Lower leg skin (tissue), 4 donors: ENCODE measurements around the gene TTC7B. TPM values are rescaled to one million over a fixed set of nuclear protein-coding genes. Genes with fewer than 3 reads are reported as not detected.

ENCODE experiments used
- DNase-seq, 2 donors: peaks; one replicate each; pipeline ENCODE4 v3.0.0-alpha.2; 2019; ENCODE audit warnings: low spot score in 2 of 2
- H3K4me3 ChIP-seq: fragments of 200-600 bp; sonication (generic); 2 replicates; pipeline ENCODE4 v1.5.1; 2017; ENCODE audit warnings: mild to moderate bottlenecking, low read depth; ENCODE audit not compliant: poor library complexity, severe bottlenecking
- POLR2A ChIP-seq, 2 donors: fragments of 450-650 bp; IDR thresholded peaks; one replicate each; pipeline ENCODE4 v1.6.1; 2016 to 2017; ENCODE audit warnings: antibody characterized with exemption in 2 of 2, mild to moderate bottlenecking in 1 of 2, moderate library complexity in 1 of 2
- WGBS, 2 donors: methylation state at CpG; one replicate each; pipeline ENCODE4 v1.1.5; 2018; 5-methylcytosine and 5-hydroxymethylcytosine counted together
- intact Hi-C: fragments of 100-400 bp; cut with DNase I; formaldehyde crosslinking; loops from one replicate; pipeline ENCODE4 v1.15.0; 2023; ENCODE audit warnings: low total_unique reads
- total RNA-seq, 4 donors: library from RNA; depleted of rRNA; stranded (reverse); fragments of >200 nt; gene quantifications; one replicate each; pipeline ENCODE4 v1.1.0, GENCODE V29; 2016
- TF ChIP-seq, protein P1 (sequence below), 3 donors: fragments of 450-650 bp; IDR thresholded peaks; one replicate each; pipeline ENCODE4 v1.5.1; 2016; ENCODE audit warnings: antibody characterized with exemption in 3 of 3, mild to moderate bottlenecking in 3 of 3, moderate library complexity in 2 of 3

TTC7B gene
- total RNA-seq, 4 donors from 2014 or later, result 10.3 to 28.7 (median 20.2) TPM

DNA sequence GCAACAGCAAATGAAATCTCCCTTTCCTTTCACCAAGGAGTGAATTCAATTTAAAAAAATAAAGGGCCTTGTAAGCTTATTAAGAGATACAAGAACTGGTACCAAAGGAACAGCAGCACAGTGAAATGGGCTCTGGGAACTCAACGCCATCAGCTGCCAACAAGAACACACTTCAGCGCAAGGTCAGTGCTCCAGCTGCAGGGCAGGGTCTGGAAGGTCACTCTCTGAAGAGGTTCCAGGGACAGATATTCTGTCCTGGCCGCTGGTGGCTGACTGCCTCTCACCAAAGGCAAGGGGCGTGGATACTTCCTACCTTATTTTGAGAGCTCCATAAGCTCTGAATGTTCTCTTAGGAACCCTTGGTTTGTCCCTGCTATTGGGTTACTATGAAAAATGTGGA is 232.8 kb downstream of the TTC7B start:
- WGBS, 2 donors, result 95 to 97% methylated on average over 4 of the region's 4 CpGs
- intact Hi-C loops, result no loop called here
- no peak for TF ChIP-seq POLR2A (IDR thresholded peaks at IDR 0.05)
- TF ChIP-seq, protein P1, sequence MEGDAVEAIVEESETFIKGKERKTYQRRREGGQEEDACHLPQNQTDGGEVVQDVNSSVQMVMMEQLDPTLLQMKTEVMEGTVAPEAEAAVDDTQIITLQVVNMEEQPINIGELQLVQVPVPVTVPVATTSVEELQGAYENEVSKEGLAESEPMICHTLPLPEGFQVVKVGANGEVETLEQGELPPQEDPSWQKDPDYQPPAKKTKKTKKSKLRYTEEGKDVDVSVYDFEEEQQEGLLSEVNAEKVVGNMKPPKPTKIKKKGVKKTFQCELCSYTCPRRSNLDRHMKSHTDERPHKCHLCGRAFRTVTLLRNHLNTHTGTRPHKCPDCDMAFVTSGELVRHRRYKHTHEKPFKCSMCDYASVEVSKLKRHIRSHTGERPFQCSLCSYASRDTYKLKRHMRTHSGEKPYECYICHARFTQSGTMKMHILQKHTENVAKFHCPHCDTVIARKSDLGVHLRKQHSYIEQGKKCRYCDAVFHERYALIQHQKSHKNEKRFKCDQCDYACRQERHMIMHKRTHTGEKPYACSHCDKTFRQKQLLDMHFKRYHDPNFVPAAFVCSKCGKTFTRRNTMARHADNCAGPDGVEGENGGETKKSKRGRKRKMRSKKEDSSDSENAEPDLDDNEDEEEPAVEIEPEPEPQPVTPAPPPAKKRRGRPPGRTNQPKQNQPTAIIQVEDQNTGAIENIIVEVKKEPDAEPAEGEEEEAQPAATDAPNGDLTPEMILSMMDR (IDR thresholded peaks at IDR 0.05), result no peak
- H3K4me3 ChIP-seq, result no peak overlapping the region
- DNase-seq, result no peak

DNA sequence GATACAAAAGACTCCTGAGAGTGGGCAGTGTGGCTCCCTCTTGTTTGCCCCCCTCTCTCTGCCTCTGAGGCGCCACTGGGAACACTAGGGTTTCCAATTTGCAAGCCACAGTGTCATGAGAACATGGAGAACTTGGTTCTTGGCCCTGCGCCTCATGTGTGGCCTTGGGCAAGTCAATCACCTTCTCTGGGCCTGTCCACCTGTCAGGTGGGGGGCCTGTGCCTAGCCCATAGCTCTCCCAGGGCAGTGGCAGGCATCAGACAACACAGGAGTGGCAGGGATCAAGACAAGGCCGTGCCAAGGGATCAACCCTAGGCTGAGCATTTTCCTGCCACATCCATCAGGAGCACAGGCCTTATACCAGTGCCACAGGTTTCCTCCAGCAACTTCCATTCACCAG is 234.1 kb downstream of the TTC7B start:
- TF ChIP-seq, protein P1 (IDR thresholded peaks at IDR 0.05), result no peak
- no peak for TF ChIP-seq POLR2A (IDR thresholded peaks at IDR 0.05)
- H3K4me3 ChIP-seq, result no peak overlapping the region
- DNase-seq, result no peak
- 94 to 98% methylated on average over 3 of the region's 3 CpGs for WGBS, 2 donors
- intact Hi-C loops, result no loop called here

DNA sequence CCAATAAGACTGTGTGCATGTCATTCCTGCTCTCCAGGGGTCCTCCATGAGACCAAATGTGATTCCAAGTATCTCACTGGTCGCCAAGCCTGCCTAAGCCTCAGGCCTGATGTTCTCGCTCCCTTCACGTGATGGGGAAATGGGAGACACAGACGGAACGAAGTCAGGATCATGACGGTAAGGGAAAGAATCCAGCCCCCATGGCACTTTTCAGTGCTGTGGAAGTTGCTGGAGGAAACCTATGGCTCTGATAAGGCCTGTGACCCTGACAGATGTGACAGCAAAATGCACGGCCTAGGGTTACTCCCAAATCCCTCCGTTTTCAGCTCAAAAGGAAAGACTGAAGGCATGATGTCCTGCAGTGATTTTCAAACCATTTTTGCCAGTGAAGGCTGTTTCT is 234.5 kb downstream of the TTC7B start:
- TF ChIP-seq, protein P1 (IDR thresholded peaks at IDR 0.05), result no peak
- TF ChIP-seq POLR2A (IDR thresholded peaks at IDR 0.05), result no peak
- 89 to 95% methylated on average over 8 of the region's 8 CpGs for WGBS, 2 donors
- DNase-seq, result no peak
- no peak overlapping the region for H3K4me3 ChIP-seq
- intact Hi-C loops, result no loop called here

DNA sequence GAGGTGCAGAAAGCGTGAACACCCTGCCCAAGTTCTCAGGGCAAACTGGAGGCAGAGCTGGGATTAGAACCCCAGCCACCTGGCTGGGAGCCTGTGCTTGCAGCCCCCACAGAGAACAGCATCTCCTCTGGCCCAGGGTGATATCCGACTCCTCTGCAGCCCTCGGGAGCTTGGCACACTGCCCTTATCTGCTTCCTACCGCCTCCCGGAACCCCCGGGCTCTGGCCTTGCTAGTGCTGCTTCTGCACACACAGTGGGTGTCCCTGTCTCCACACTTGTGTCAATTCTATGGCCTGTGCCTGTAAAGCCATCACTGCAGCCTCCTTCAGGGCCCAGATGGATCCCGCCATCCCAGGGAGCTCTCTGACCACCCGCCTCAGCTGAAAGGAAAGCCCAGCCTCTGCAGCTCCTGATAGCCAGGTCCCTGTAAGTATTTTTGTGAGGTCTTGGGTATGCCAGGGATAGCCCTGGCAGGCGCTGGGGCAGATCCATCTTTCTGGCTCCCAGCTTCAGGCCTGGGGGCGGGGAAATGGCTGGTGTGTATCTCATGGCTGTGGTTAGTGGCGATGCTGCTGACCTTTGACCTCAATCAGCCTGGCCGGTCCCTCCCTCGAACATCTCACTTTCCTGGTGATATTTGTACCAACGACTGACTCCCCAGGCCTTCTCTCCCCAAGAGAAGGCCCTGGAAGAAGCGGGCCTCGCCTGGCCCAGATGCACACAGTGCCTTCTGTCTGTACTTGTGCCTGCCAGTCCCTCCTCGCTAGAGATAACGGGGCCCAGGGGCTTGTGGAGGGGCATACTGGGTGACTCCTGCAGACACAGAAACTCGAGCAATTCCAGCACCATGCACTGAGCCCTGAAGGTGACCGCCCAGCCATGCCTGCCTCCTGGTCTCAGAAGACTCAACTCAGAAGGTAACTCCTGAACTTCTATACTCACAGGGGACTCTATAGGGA is 235.6 kb downstream of the TTC7B start:
- H3K4me3 ChIP-seq, result no peak overlapping the region
- intact Hi-C loops, result no loop called here
- no peak for DNase-seq
- TF ChIP-seq, protein P1 (IDR thresholded peaks at IDR 0.05), result no peak
- TF ChIP-seq POLR2A (IDR thresholded peaks at IDR 0.05), result no peak
- 84% methylated on average over 18 to 20 of the region's 20 CpGs for WGBS, 2 donors

DNA sequence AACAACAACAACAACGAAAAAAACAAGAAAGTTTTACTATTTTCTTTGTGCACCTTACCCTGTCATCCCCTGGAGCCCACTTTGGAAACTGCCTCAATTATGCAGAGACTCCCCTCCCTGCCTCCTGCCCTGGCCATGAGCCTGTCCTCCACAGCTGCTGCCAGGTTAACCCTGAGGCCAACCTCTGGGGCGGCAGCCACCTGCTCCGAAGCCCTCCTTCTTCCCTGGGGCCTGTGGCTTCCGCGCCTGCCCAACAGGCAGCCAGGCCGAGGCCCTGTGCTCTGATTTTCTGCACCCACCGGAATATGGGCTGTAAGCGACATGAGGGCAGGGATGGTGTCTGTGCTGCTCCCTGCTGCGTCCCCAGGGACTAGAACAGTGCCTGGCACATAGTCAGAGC is 236.4 kb downstream of the TTC7B start:
- 94 to 98% methylated on average over 9 of the region's 9 CpGs for WGBS, 2 donors
- DNase-seq, result no peak

More for the DNA sequence above, 236.4 kb downstream of the TTC7B start:
- intact Hi-C loops, result no loop called here
- no peak for TF ChIP-seq POLR2A (IDR thresholded peaks at IDR 0.05)
- TF ChIP-seq, protein P1 (IDR thresholded peaks at IDR 0.05), result no peak
- H3K4me3 ChIP-seq, result no peak overlapping the region
